T-helper 2 cell treated with Interferon-gamma antibody and Interleukin-4, amounts not matched to agents 5 μg/mL and 100 μg/mL, for 36 hours (primary cell): Measurements from ENCODE around the gene ARID1A.
"Not testable (repeated sequence)": the region's sequence is repeated elsewhere in the genome, so short reads cannot be mapped to it uniquely, and the experiment has no call there.

Source experiments
- DNase-seq: peaks from one replicate; pipeline ENCODE4 v3.0.0; 2021; ENCODE audit warnings: low spot score
- H3K27ac Mint-ChIP-seq: one replicate; pipeline ENCODE4 v1.8.0; 2021; ENCODE audit warnings: mild to moderate bottlenecking, mixed read lengths
- H3K27me3 Mint-ChIP-seq: one replicate; pipeline ENCODE4 v1.8.0; 2021; ENCODE audit warnings: low read depth, mixed read lengths
- H3K36me3 Mint-ChIP-seq: one replicate; pipeline ENCODE4 v1.8.0; 2021; ENCODE audit warnings: low read depth, mixed read lengths
- H3K4me1 Mint-ChIP-seq: one replicate; pipeline ENCODE4 v1.8.0; 2021; ENCODE audit warnings: low read depth, mixed read lengths
- H3K4me3 Mint-ChIP-seq: one replicate; pipeline ENCODE4 v1.8.0; 2022; ENCODE audit warnings: mild to moderate bottlenecking, moderate library complexity, mixed read lengths
- H3K9me3 Mint-ChIP-seq: one replicate; pipeline ENCODE4 v1.8.0; 2021; ENCODE audit warnings: mixed read lengths

The ARID1A gene

DNA sequence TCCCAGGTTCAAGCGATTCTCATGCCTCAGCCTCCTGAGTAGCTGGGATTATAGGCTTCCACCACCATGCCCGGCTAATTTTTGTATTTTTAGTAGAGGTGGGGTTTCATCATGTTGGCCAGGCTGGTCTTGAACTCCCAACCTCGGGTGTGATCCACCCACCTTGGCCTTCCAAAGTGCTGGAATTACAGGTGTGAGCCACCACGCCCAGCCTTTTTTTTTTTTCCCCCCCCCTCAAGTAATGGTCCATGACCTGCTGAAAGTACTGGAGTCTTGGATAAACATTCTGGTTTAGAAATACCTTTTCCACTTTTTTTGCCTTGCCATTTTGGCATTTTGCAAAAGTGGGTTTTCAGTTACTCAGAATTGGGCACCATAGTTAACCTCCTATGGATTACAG is 9.4 kb downstream of the ARID1A start:
- H3K4me3 Mint-ChIP-seq, H3K9me3 Mint-ChIP-seq, H3K27ac Mint-ChIP-seq: not testable (repeated sequence)

DNA sequence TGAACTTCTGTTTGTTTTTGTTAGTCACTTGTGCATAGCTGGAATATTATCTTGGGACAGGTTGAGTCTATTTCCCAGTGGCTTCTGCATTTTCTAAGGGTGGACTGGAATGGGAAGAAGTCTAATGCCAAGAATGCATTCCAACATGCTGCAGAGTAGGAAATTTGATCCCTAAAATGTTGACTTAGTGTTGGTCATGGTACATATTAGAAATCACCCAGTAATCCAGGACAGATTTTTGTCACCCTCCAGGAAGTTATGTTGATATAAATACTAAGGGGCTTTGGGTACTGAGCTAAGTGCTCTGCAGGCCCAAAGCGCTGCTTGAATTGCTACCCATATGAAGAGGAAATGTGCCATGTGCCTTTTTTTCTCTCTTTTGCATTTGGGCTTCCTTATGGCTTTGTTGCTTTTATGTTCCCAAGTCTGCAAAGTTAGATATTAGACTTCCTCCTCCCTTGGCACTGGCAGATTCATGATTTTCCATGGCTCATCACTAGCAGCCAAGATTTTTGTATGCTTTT is 10.0 kb downstream of the ARID1A start:
- peak overlapping the region; percentile 25 for H3K4me3 Mint-ChIP-seq
- no peaks in the 10 kb centered on the region for H3K27me3 Mint-ChIP-seq
- no peaks in the 10 kb centered on the region for H3K9me3 Mint-ChIP-seq
- H3K36me3 Mint-ChIP-seq: peaks cover 48% of the 10 kb centered on the region
- H3K4me1 Mint-ChIP-seq: peaks cover 26% of the 10 kb centered on the region
- peak overlapping the region; percentile 4 for H3K27ac Mint-ChIP-seq
- no peak for DNase-seq

More for the DNA sequence above, 9.4 kb downstream of the ARID1A start:
- H3K27me3 Mint-ChIP-seq, DNase-seq: not testable (repeated sequence)
- H3K36me3 Mint-ChIP-seq: peaks cover 43% of the 10 kb centered on the region
- H3K4me1 Mint-ChIP-seq: peaks cover 26% of the 10 kb centered on the region

DNA sequence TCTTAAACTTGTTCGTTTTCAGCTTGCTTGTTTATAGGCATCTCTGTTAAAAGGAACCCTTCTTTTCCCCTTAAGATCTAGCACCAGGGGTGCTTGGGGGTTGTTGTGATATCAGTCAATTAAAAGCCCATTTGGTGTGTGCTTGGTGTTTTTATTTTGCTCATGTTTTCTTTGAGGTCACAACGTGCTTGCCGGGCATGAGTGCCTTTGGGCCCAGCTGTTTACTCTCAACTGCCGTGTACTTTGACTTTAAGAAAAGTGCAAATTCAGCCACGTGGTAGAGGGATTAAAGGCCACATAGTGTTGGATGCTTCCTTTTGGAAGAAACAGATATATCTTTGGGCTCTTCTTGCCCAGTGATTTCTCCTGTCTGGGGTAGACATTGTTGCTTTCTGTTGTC is 10.5 kb downstream of the ARID1A start:
- peaks cover 26% of the 10 kb centered on the region for H3K4me1 Mint-ChIP-seq
- H3K36me3 Mint-ChIP-seq: peaks cover 50% of the 10 kb centered on the region
- H3K27me3 Mint-ChIP-seq: no peaks in the 10 kb centered on the region
- DNase-seq: no peak
- H3K9me3 Mint-ChIP-seq: no peaks in the 10 kb centered on the region
- H3K4me3 Mint-ChIP-seq: peak overlapping the region; percentile 1
- peak overlapping the region; percentile 4 for H3K27ac Mint-ChIP-seq

DNA sequence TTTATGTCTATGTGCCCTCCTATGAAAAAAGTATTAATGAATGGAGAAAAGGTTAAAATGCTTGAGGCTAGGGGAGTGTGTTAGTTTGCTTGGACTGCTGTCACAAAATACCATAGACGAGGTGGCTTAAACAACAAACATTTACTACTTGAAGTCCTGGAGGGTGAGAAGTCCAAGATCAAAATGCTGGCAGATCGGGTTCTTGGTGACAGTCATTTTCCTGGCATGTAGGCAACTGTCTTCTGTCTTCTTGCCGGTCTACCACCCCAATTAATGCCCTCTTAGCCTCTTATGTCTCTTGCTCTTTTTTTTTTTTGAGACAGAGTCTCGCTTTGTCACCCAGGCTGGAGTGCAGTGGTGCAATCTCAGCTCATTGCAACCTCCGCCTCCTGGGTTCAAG is 15.0 kb downstream of the ARID1A start:
- Mint-ChIP-seq H3K36me3 (peaks cover 61% of the 10 kb centered on the region), H3K4me3 (no peak overlapping the region)

DNA sequence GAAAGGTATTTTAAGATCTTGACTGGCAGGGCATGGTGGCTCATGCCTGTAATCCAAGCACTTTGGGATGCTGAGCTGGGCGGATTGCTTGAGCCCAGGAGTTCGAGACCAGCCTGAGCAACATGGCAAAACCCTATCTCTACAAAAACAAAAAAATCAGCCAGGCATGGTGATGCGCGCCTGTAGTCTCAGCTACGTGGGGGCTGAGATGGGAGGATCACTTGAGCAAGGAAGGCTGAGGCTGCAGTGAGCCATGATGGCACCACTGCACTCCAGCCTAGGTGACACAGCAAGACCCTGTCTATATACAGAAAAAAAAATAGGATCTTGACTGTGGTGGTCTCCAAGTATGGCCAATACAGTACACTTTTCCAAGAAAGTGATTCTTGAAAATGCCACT is 16.0 kb downstream of the ARID1A start:
- no peaks in the 10 kb centered on the region for H3K27me3 Mint-ChIP-seq
- peaks cover 57% of the 10 kb centered on the region for H3K36me3 Mint-ChIP-seq
- no peaks in the 10 kb centered on the region for H3K9me3 Mint-ChIP-seq
- no peak for DNase-seq
- peaks cover 38% of the 10 kb centered on the region for H3K4me1 Mint-ChIP-seq
- no peak overlapping the region for H3K27ac Mint-ChIP-seq
- no peak overlapping the region for H3K4me3 Mint-ChIP-seq

More for the DNA sequence above, 15.0 kb downstream of the ARID1A start:
- DNase-seq: no peak
- Mint-ChIP-seq H3K27me3 (no peaks in the 10 kb centered on the region), H3K4me1 (peaks cover 43% of the 10 kb centered on the region), H3K27ac (no peak overlapping the region), H3K9me3 (no peaks in the 10 kb centered on the region)

DNA sequence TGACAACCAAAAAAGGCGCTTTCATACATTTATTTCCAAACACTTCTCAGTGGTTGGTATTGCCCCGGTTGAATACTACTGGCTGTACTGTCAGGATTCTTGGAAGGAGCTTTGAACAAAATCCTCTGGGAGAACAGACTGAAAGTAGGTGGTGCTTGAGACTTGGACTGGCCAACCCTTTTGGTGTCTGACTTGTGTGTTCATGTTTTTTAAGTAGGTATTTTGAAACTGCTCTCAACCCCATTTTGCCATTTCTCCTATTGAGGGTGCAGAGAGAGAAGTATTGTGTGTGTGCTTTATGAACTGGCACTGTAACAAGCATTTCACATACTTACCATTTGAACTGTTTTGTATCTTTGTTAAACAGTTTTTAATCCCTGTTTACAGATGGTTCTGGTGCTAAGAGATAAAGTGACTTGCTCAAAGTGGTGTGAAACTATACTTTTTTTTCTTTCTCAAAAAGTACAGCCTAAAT is 21.2 kb downstream of the ARID1A start:
- H3K27ac Mint-ChIP-seq: peak overlapping the region; percentile 41

DNA sequence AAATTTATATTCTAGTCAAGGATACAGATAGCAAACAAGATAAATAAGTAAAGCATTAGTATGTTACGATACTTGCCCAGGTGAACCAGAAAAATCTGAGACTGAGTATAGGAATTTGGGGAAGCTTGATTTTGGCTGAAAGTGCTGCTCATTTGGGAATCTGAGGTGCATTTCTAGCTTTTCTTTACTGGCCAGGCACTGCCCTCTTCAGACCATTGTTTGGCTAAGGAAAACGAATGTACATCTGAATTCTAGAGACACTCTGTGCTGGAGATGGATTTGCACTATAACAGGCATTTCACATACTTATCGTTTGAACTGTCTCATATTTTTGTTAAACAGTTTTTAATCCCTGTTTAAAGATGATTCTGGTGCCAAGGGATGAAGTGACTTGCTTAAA is 23.4 kb downstream of the ARID1A start:
- H3K27ac Mint-ChIP-seq: no peak overlapping the region
- peaks cover 46% of the 10 kb centered on the region for H3K36me3 Mint-ChIP-seq
- DNase-seq: no peak
- H3K4me1 Mint-ChIP-seq: peaks cover 70% of the 10 kb centered on the region
- no peak overlapping the region for H3K4me3 Mint-ChIP-seq
- H3K9me3 Mint-ChIP-seq: no peaks in the 10 kb centered on the region
- no peaks in the 10 kb centered on the region for H3K27me3 Mint-ChIP-seq

More for the DNA sequence above, 21.2 kb downstream of the ARID1A start:
- Mint-ChIP-seq H3K36me3 (peaks cover 52% of the 10 kb centered on the region), H3K27me3 (no peaks in the 10 kb centered on the region), H3K4me1 (peaks cover 64% of the 10 kb centered on the region), H3K9me3 (no peaks in the 10 kb centered on the region), H3K4me3 (no peak overlapping the region)
- DNase-seq: no peak

DNA sequence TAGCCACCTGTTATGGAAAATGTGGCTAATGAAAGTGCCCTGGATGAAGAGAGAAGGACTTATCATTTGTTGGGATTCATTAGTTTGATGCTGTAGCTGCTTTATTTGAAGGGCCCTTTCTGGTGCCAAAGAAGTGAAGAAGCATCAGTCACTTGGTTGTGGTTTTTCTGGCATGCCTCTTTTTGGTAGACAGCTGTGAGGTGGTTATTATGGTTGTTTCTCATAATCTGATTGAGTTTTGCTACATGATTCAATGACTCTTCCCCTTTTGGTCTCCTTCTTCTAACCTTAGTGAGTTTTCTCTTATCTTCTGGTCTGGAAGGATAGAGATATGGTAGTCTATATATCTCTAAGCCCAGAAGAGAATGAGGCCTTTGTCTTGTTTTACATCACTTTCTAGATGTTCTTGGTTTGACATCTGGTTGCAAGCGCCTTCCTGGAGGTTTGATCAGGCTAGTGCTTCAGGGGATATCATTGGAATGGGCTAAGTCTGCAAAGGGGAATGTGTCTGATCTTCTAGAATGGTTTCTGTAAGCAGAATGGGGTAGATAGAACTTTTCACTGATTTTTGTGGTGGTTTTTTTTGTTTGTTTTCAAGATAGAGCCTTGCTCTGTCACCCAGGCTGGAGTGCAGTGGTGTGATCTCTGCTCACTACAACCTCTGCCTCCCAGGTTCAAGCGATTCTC is 26.0 kb downstream of the ARID1A start:
- Mint-ChIP-seq H3K4me1 (peaks cover 71% of the 10 kb centered on the region), H3K4me3 (peak overlapping the region; percentile 32), H3K27ac (peak overlapping the region; percentile 49), H3K27me3 (no peaks in the 10 kb centered on the region), H3K36me3 (peaks cover 33% of the 10 kb centered on the region), H3K9me3 (no peaks in the 10 kb centered on the region)
- DNase-seq: peak; percentile 40

DNA sequence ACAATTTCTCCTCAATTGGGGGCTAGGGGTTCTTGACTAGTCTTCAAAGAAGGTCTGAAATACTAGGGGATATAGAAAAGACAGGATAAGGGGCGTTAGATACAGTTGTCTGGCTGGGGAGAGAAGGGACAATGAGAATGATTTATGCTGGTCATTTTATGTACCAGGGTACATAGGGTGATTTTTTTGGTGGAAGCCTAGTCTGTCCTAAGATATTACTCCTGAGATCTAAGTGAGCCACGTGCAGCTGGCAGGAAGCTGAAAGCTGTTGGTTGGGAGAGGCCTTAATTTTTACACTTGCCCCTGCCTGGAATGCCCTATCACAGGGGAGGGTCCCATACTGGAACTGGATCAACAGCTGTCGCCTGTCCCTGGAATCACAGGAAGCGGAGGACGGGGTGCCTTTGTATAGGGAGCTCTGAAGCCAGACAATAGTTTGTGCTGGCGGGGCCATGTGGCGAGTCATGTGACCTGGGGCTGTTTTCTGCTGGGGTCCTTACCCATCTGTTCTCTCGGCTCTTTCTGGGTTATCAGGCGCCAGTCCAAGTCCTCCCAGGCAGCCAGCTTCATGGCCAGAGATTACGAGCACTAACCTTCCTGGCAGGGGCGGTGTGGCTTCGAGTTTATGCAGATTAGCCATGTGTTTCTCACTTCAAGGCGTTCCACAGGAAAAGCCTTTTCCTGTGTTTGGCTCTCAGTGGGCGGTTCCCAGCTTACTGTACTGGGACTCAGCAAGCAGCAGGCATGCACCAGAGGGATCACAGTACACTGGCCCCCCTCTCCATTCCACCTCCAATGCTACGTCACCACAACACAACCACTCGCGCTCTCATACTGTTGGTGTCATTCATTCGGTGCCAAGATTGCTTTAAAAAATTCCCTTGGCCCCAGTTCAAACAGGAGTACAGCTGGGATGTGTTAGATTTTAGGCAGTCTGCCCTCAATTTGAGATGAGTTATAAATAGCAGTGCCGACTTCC is 27.5 kb downstream of the ARID1A start:
- DNase-seq: peak; percentile 23
- Mint-ChIP-seq H3K9me3 (no peaks in the 10 kb centered on the region), H3K27ac (peak overlapping the region; percentile 63), H3K4me1 (peaks cover 75% of the 10 kb centered on the region), H3K27me3 (no peaks in the 10 kb centered on the region), H3K4me3 (peak overlapping the region; percentile 47), H3K36me3 (peaks cover 31% of the 10 kb centered on the region)

DNA sequence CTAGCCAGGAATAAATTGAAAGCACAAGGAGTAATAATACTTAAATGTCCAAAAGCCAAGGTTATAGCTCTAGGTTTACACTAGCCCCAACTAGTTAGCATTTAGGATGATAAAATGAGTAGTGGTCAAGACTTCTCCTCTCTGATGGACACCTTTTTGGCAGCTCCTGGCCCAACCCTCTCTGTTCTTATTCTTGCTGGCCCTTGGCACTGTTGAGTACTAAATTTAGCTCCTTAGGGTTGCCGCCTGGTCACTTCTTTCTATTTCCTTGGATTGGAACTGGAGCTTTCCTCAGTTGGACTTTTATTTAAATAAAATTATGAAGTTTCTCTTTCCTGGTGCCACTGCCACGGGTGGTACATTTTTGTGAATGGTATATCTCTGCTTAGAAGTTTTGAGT is 28.3 kb downstream of the ARID1A start:
- Mint-ChIP-seq H3K27ac (peak overlapping the region; percentile 36), H3K9me3 (no peaks in the 10 kb centered on the region), H3K4me3 (peak overlapping the region; percentile 2)

DNA sequence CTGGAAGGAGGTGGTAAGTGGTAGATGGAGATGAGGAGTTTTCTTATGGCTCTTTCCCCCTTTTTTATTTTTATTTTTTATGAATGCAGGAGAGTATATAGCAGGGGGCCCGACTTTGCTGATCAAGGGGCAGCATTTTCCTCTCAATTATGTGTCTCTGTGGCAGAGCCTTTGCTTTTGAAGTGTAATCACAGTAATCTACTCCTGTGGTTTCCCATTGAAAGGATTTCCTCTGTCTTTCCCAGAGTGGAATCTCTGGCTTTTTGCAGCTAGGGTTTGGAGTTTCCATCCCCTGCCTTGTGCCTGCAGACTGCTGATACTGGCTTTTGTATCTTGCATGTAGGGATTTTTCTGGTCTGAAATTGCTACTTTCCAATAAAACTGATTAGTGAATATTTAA is 29.1 kb downstream of the ARID1A start:
- DNase-seq: no peak
- peak overlapping the region; percentile 2 for H3K4me3 Mint-ChIP-seq
- no peaks in the 10 kb centered on the region for H3K27me3 Mint-ChIP-seq
- no peaks in the 10 kb centered on the region for H3K9me3 Mint-ChIP-seq
- no peak overlapping the region for H3K27ac Mint-ChIP-seq
- peaks cover 29% of the 10 kb centered on the region for H3K36me3 Mint-ChIP-seq
- H3K4me1 Mint-ChIP-seq: peaks cover 71% of the 10 kb centered on the region

More for the DNA sequence above, 28.3 kb downstream of the ARID1A start:
- Mint-ChIP-seq H3K36me3 (peaks cover 25% of the 10 kb centered on the region), H3K27me3 (no peaks in the 10 kb centered on the region), H3K4me1 (peaks cover 71% of the 10 kb centered on the region)
- DNase-seq: no peak

DNA sequence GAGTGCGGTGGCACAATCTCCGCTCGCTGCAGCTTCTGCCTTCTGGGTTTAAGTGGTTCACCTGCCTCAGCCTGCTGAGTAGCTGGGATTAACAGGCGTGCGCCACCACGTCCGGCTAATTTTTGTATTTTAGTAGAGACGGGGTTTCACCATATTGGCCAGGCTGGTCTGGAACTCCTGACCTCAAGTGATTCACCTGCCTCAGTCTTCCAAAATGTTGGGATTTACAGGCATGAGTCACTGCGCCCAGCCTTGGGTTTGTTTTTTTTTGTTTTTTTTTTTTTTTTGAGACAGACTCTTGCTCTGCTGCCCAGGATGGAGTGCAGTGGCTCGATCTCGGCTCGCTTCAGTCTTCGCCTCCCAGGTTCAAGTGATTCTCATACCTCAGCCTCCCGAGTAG is 30.1 kb downstream of the ARID1A start:
- not testable (repeated sequence) for H3K27me3 Mint-ChIP-seq, DNase-seq, H3K4me3 Mint-ChIP-seq, H3K27ac Mint-ChIP-seq, H3K9me3 Mint-ChIP-seq
- H3K36me3 Mint-ChIP-seq: peaks cover 30% of the 10 kb centered on the region
- peaks cover 69% of the 10 kb centered on the region for H3K4me1 Mint-ChIP-seq

DNA sequence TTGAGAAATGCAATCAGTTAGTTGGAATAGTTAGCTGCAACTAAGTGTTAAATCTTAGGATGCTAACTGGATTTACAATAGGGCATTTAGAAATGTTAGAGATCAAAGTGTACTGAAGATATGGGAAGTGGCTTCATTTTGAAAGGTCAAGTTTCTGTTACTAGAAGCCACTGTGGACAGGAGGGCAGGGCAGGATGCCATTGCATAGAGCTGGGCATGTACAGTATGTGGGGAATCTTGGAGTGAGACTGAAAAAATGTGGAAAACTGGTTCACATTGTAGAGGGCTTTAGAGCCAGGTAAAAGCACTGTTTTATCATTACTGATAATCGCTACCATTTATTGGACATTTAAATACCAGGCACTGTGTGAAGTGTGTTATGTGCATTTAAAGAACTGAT is 31.0 kb downstream of the ARID1A start:
- H3K4me1 Mint-ChIP-seq: peaks cover 68% of the 10 kb centered on the region
- no peaks in the 10 kb centered on the region for H3K9me3 Mint-ChIP-seq
- no peak for DNase-seq
- peaks cover 33% of the 10 kb centered on the region for H3K36me3 Mint-ChIP-seq
- H3K4me3 Mint-ChIP-seq: no peak overlapping the region
- no peak overlapping the region for H3K27ac Mint-ChIP-seq
- H3K27me3 Mint-ChIP-seq: no peaks in the 10 kb centered on the region

DNA sequence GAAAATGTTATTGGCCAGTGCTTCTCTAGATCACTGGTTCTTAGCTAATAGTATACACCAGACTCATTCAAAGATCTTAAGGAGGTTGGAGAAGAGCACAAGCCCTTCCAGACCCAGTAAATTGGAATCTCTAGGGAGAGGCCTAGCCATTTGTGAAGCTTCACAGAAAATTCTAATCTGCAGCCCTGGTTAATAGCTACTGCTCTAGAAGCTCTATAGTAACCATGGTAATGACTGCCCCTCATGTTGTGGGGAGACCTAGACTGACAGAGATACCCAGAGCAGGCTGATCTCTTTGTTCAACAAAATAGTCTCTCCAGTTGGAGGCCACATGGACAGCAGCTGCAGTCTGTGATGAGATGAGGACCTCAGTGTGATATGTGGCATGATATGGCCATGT is 31.7 kb downstream of the ARID1A start:
- peaks cover 35% of the 10 kb centered on the region for H3K36me3 Mint-ChIP-seq
- no peaks in the 10 kb centered on the region for H3K9me3 Mint-ChIP-seq
- no peaks in the 10 kb centered on the region for H3K27me3 Mint-ChIP-seq
- no peak for DNase-seq
- H3K27ac Mint-ChIP-seq: no peak overlapping the region
- H3K4me1 Mint-ChIP-seq: peaks cover 63% of the 10 kb centered on the region
- no peak overlapping the region for H3K4me3 Mint-ChIP-seq
